ENCODE measurements around the gene AMOT.

The AMOT gene

GRCh38 chrX:112731793-112732192 is 108.8 kb downstream of the AMOT start:
- Histone ChIP-seq H3K4me3 (ENCODE audit: low read depth in 1 of 2, low read length in 1 of 2) (no peak overlapping the region), H3K27me3 (no peaks in the 10 kb centered on the region), H3K9me3 (no peaks in the 10 kb centered on the region), H3K4me1 (ENCODE audit: control insufficient read depth in 1 of 2, insufficient read depth in 1 of 2, low read depth in 1 of 2, low read length in 1 of 2) (no peaks in the 10 kb centered on the region), H3K27ac (no peak overlapping the region), H3K36me3 (no peaks in the 10 kb centered on the region)
- no peak for TF ChIP-seq CTCF (IDR thresholded peaks at IDR 0.05)
